ENCODE results near the gene MAGI2. TPM values are rescaled to one million over a fixed set of nuclear protein-coding genes. Genes with fewer than 3 reads are reported as not detected.
"Not testable (repeated sequence)": the region's sequence is repeated elsewhere in the genome, so short reads cannot be mapped to it uniquely, and the experiment has no call there.

Gene MAGI2
- total and polyA plus RNA-seq, 2 experiments from 2014 or later, result 3.5 to 4.1 TPM

GRCh38 chr7:78516450-78516849 lies 937.0 kb downstream of the MAGI2 start:
- TF ChIP-seq EZH2 (IDR thresholded peaks at IDR 0.05; ENCODE audit: insufficient read depth, poor library complexity, severe bottlenecking) (no peak), EZH2phosphoT487 (IDR thresholded peaks at IDR 0.05; ENCODE audit: insufficient read depth, low read depth) (no peak)
- in situ Hi-C loops (cut with MboI), result loop anchor here (25.0 kb wide), 1 partner anchor 1521 kb away; no protein-coding TSS in a partner anchor
- H3K36me3 ChIP-seq (ENCODE audit: low read depth), result no peaks in the 10 kb centered on the region
- no peaks in the 10 kb centered on the region for H3K9me2 ChIP-seq (ENCODE audit: insufficient read depth)
- H3K27me3 ChIP-seq (replicated peaks; ENCODE audit: insufficient read depth), result no peaks in the 10 kb centered on the region
- H3K9ac ChIP-seq, result no peak overlapping the region
- H3K4me2 ChIP-seq (ENCODE audit: unreplicated experiment), result no peak overlapping the region
- H3K9me3 ChIP-seq (ENCODE audit: low read depth), result no peaks in the 10 kb centered on the region
- H3F3A ChIP-seq (ENCODE audit: insufficient read depth), result no peaks in the 10 kb centered on the region
- no peak overlapping the region for H3K27ac ChIP-seq
- 80 to 81% methylated on average over 2 of the region's 2 CpGs for WGBS, 2 experiments (ENCODE audit: low coverage in 1 of 2, low lambda C conversion rate in 2 of 2, missing lambda C conversion rate in 2 of 2)
- H3K4me1 ChIP-seq (ENCODE audit: insufficient read depth), result no peaks in the 10 kb centered on the region
- H3K79me2 ChIP-seq (ENCODE audit: insufficient read depth), result no peaks in the 10 kb centered on the region
- no peak for DNase-seq
- H3K4me3 ChIP-seq, result no peak overlapping the region
- no peaks in the 10 kb centered on the region for H4K20me1 ChIP-seq (ENCODE audit: insufficient read depth)
- no peak overlapping the region for H2AFZ ChIP-seq

- Histone ChIP-seq H3K27ac (no peak overlapping the region), H3K9me2 (ENCODE audit: insufficient read depth) (no peaks in the 10 kb centered on the region), H3F3A (ENCODE audit: insufficient read depth) (no peaks in the 10 kb centered on the region), H3K9me3 (ENCODE audit: low read depth) (no peaks in the 10 kb centered on the region), H3K9ac (no peak overlapping the region), H4K20me1 (ENCODE audit: insufficient read depth) (no peaks in the 10 kb centered on the region), H3K4me2 (ENCODE audit: unreplicated experiment) (no peak overlapping the region), H3K27me3 (replicated peaks; ENCODE audit: insufficient read depth) (no peaks in the 10 kb centered on the region), H3K36me3 (ENCODE audit: low read depth) (no peaks in the 10 kb centered on the region), H3K4me1 (ENCODE audit: insufficient read depth) (no peaks in the 10 kb centered on the region), H2AFZ (no peak overlapping the region), H3K79me2 (ENCODE audit: insufficient read depth) (no peaks in the 10 kb centered on the region), H3K4me3 (no peak overlapping the region)
- no peak for DNase-seq
- WGBS, 2 experiments (ENCODE audit: low coverage in 1 of 2, low lambda C conversion rate in 2 of 2, missing lambda C conversion rate in 2 of 2), result 95% methylated on average over 6 of the region's 6 CpGs
- in situ Hi-C loops (cut with MboI), result loop anchor here (25.0 kb wide), 1 partner anchor 1523 kb away; no protein-coding TSS in a partner anchor
- TF ChIP-seq EZH2phosphoT487 (IDR thresholded peaks at IDR 0.05; ENCODE audit: insufficient read depth, low read depth) (no peak), EZH2 (IDR thresholded peaks at IDR 0.05; ENCODE audit: insufficient read depth, poor library complexity, severe bottlenecking) (no peak)
Observed at GRCh38 chr7:78514634-78515033, 938.8 kb downstream of the MAGI2 start.

DNA sequence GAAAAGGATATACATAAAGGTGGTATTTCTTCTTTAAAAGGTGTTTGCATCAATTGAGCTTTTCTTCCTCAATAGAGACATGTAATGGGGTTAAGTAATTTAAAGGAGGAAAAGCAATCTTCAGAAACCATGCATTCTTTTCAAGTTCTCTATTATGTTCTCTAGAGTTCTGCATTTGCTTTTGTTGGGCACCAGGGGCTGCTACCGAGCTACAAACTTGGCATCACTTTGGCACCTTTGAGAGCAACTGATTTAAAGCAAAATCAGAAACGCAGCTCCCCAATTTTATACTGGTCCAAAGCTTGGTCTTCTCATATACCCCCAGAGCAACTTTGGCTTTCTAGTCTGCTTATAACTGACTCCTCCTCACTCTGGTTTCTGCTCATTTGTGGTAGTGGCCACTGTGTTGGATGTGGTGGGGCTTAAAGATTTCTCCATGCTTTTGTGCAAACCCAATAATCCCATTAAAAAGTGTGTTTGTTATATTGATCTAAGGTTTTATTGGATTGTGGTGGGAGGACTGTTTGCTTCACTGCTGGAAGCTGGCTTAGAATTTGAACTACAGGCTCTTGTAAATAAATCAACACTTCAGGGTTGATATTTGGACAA lies 942.8 kb downstream of the MAGI2 start:
- Histone ChIP-seq H3K4me2 (ENCODE audit: unreplicated experiment) (no peak overlapping the region), H3K9me2 (ENCODE audit: insufficient read depth) (no peaks in the 10 kb centered on the region), H3K9ac (no peak overlapping the region), H3K9me3 (ENCODE audit: low read depth) (no peaks in the 10 kb centered on the region), H3K27me3 (replicated peaks; ENCODE audit: insufficient read depth) (no peaks in the 10 kb centered on the region), H3K79me2 (ENCODE audit: insufficient read depth) (no peaks in the 10 kb centered on the region), H3K4me3 (no peak overlapping the region), H4K20me1 (ENCODE audit: insufficient read depth) (no peaks in the 10 kb centered on the region), H3F3A (ENCODE audit: insufficient read depth) (no peaks in the 10 kb centered on the region), H3K4me1 (ENCODE audit: insufficient read depth) (no peaks in the 10 kb centered on the region), H2AFZ (no peak overlapping the region), H3K36me3 (ENCODE audit: low read depth) (no peaks in the 10 kb centered on the region), H3K27ac (no peak overlapping the region)
- TF ChIP-seq EZH2 (IDR thresholded peaks at IDR 0.05; ENCODE audit: insufficient read depth, poor library complexity, severe bottlenecking) (no peak), EZH2phosphoT487 (IDR thresholded peaks at IDR 0.05; ENCODE audit: insufficient read depth, low read depth) (no peak)
- in situ Hi-C loops (cut with MboI), result loop anchor here (25.0 kb wide), 1 partner anchor 1527 kb away; no protein-coding TSS in a partner anchor
- 0 to 4% methylated on average over 2 of the region's 2 CpGs for WGBS, 2 experiments (ENCODE audit: low coverage in 1 of 2, low lambda C conversion rate in 2 of 2, missing lambda C conversion rate in 2 of 2)
- peak; percentile 80 for DNase-seq

DNA sequence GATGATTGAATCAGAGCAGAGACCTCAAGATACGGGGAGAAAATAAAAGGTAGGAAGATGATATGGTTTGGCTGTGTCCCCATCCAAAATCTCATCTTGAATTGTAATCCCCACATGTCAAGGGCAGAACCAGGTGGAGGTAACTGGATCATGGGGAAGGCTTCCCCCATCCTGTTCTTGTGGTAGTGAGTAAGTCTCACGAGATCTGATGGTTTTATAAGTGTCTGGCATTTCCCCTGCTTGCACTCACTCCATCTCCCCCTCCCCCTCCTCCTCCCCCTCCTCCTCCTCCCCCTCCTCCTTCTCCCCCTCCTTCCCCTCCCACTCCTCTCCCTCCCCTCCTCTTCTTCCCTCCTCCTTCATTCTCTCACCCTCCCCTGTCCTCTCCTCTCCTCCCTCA lies 950.2 kb downstream of the MAGI2 start:
- not testable (repeated sequence) for H3K9me2 ChIP-seq (ENCODE audit: insufficient read depth); H3K27ac ChIP-seq; H3K4me3 ChIP-seq; H3K36me3 ChIP-seq (ENCODE audit: low read depth); DNase-seq; H3F3A ChIP-seq (ENCODE audit: insufficient read depth); H3K9ac ChIP-seq; H3K4me2 ChIP-seq (ENCODE audit: unreplicated experiment); H2AFZ ChIP-seq; H3K79me2 ChIP-seq (ENCODE audit: insufficient read depth); H4K20me1 ChIP-seq (ENCODE audit: insufficient read depth); H3K9me3 ChIP-seq (ENCODE audit: low read depth); H3K27me3 ChIP-seq (replicated peaks; ENCODE audit: insufficient read depth)
- peaks cover 16% of the 10 kb centered on the region for H3K4me1 ChIP-seq (ENCODE audit: insufficient read depth)
- 83 to 90% methylated on average over 2 of the region's 2 CpGs for WGBS, 2 experiments (ENCODE audit: low coverage in 1 of 2, low lambda C conversion rate in 2 of 2, missing lambda C conversion rate in 2 of 2)
- in situ Hi-C loops (cut with MboI), result loop anchor here (25.0 kb wide), 1 partner anchor 1534 kb away; no protein-coding TSS in a partner anchor
